T-cell (primary cell): ENCODE data around the gene IL7R. TPM values are rescaled to one million over a fixed set of nuclear protein-coding genes. Genes with fewer than 3 reads are reported as not detected.

Experiments used
- ATAC-seq, 4 experiments: fragments of 200-7000 bp in 3 of 4; fragments of 150-1000 bp in 1 of 4; cut with Tn5 transposase; replicated peaks in 1 of 4; 1 replicate in 3 of 4; 2 replicates in 1 of 4; pipeline ENCODE4 v1.10.0; 2021; ENCODE audit warnings: moderate library complexity in 3 of 4, mild to moderate bottlenecking in 2 of 4, moderate number of reproducible peaks in 1 of 4
- CTCF ChIA-PET, 2 donors: fragments of 300-600 bp; sonication (Branson Sonifier 250); formaldehyde crosslinking; loops; one replicate each; lab custom pipeline; 2022; ENCODE audit warnings: antibody characterized with exemption in 2 of 2; lab: Charles Lee
- POLR2A ChIA-PET, 2 donors: fragments of 300-600 bp; sonication (Branson Sonifier 250); formaldehyde crosslinking; loops; one replicate each; lab custom pipeline; 2022; ENCODE audit warnings: antibody characterized with exemption in 2 of 2; lab: Charles Lee
- DNase-seq, 35 experiments: peaks; one replicate each; pipeline versions ENCODE4 v3.0.0 to v3.0.0-alpha.2; 2013 to 2023
- H3K27ac ChIP-seq: one replicate; pipeline ENCODE4 v1.5.1; 2013; ENCODE audit warnings: low read length
- H3K27me3 ChIP-seq, 2 experiments: replicated peaks in 1 of 2; 1 replicate in 1 of 2; 2 replicates in 1 of 2; pipeline versions ENCODE4 v1.6.1 to v1.7.0; 2013; ENCODE audit warnings: low read length in 1 of 2, mixed read lengths in 1 of 2; ENCODE audit not compliant: control insufficient read depth in 2 of 2, insufficient read depth in 2 of 2; ENCODE audit errors: extremely low read depth in 1 of 2
- H3K36me3 ChIP-seq, 2 donors: 1 replicate in 1 of 2; 2 replicates in 1 of 2; pipeline versions ENCODE4 v1.6.1 to v1.7.0; 2013; ENCODE audit warnings: low read length in 1 of 2; ENCODE audit not compliant: control insufficient read depth in 2 of 2, insufficient read depth in 1 of 2; ENCODE audit errors: extremely low read depth in 1 of 2
- H3K4me1 ChIP-seq, 2 experiments: 1 replicate in 1 of 2; 2 replicates in 1 of 2; pipeline versions ENCODE4 v1.6.1 to v1.7.0; 2013; ENCODE audit warnings: low read length in 2 of 2, mixed read lengths in 1 of 2; ENCODE audit not compliant: insufficient read depth in 2 of 2, control insufficient read depth in 1 of 2; ENCODE audit errors: extremely low read depth in 1 of 2
- H3K4me3 ChIP-seq, 2 donors: 1 replicate in 1 of 2; 2 replicates in 1 of 2; pipeline versions ENCODE4 v1.5.1 to v1.7.0; 2013; ENCODE audit warnings: mild to moderate bottlenecking in 2 of 2, low read length in 1 of 2, moderate library complexity in 1 of 2; ENCODE audit not compliant: control insufficient read depth in 1 of 2; ENCODE audit errors: extremely low read depth in 1 of 2
- H3K9me3 ChIP-seq: 2 replicates; pipeline ENCODE4 v1.7.0; 2013
- H3K27ac Mint-ChIP-seq, 2 donors: one replicate each; pipeline ENCODE4 v1.8.0; 2020 to 2021; ENCODE audit warnings: mild to moderate bottlenecking in 2 of 2, mixed read lengths in 2 of 2
- H3K27me3 Mint-ChIP-seq, 2 donors: one replicate each; pipeline ENCODE4 v1.8.0; 2021 to 2022; ENCODE audit warnings: mixed read lengths in 2 of 2
- H3K36me3 Mint-ChIP-seq: one replicate; pipeline ENCODE4 v1.8.0; 2021; ENCODE audit warnings: mixed read lengths
- H3K4me1 Mint-ChIP-seq, 3 donors: one replicate each; pipeline ENCODE4 v1.8.0; 2020 to 2022; ENCODE audit warnings: mixed read lengths in 3 of 3, mild to moderate bottlenecking in 1 of 3
- H3K4me3 Mint-ChIP-seq, 3 donors: one replicate each; pipeline ENCODE4 v1.8.0; 2020 to 2022; ENCODE audit warnings: mild to moderate bottlenecking in 3 of 3, mixed read lengths in 3 of 3, moderate library complexity in 3 of 3
- H3K9me3 Mint-ChIP-seq, 3 donors: one replicate each; pipeline ENCODE4 v1.8.0; 2020 to 2022; ENCODE audit warnings: mixed read lengths in 3 of 3
- WGBS: methylation state at CpG from one replicate; pipeline ENCODE4 v1.1.5; 2013; ENCODE audit warnings: missing lambda C conversion rate; ENCODE audit not compliant: insufficient coverage; 5-methylcytosine and 5-hydroxymethylcytosine counted together
- total RNA-seq, 35 experiments: library from RNA in 6 of 35; stranded (reverse) in 6 of 35; fragments of 120-200 nt in 1 of 35; gene quantifications; one replicate each; pipeline versions ENCODE4 v1.2.1 to v1.2.4 and lab custom pipeline; 2013 to 2026

IL7R gene
- total RNA-seq, 5 donors from 2014 or later (not counting 1 experiment from before 2014, with no cell fraction given) = 691 to 1,106 (median 924) TPM

GRCh38 chr5:35924950-35925722 is 68.4 kb downstream of the IL7R start:
- ATAC-seq (peak; percentile 93 to 96 (median 95)), DNase-seq (peak; percentile 72 to 92 (median 82))
- peaks cover 8 to 25% of the 10 kb centered on the region in 2 experiments for H3K4me1 ChIP-seq
- H3K9me3 ChIP-seq = no peaks in the 10 kb centered on the region
- peaks cover 31 to 41% (median 40%) of the 10 kb centered on the region in 3 donors for H3K4me1 Mint-ChIP-seq
- H3K36me3 ChIP-seq = no peaks in the 10 kb centered on the region
- peak overlapping the region; percentile 69 to 79 (median 74) for H3K4me3 Mint-ChIP-seq
- WGBS = 2% methylated on average over 17 of the region's 21 CpGs
- H3K9me3 Mint-ChIP-seq = peaks cover 0 to under 1% (median 0%) of the 10 kb centered on the region in 3 donors
- H3K27ac Mint-ChIP-seq = peak overlapping the region; percentile 73 to 86
- H3K27ac ChIP-seq = peak overlapping the region; percentile 63
- H3K36me3 Mint-ChIP-seq = no peaks in the 10 kb centered on the region
- peaks cover 0 to 3% of the 10 kb centered on the region in 2 experiments for H3K27me3 ChIP-seq
- H3K27me3 Mint-ChIP-seq = peaks cover 0 to 7% of the 10 kb centered on the region in 2 donors
- H3K4me3 ChIP-seq = peak overlapping the region; percentile 3 to 46
- ChIA-PET POLR2A (interaction anchor here (0.6 to 2.6 kb wide), 7 partner anchors 66 to 274 kb away, joined by 3 to 14 read pairs (median 4); no protein-coding TSS in a partner anchor), CTCF (interaction anchor here (0.5 to 6.7 kb wide), 51 partner anchors 21 to 1402 kb away, joined by 3 to 129 read pairs (median 5); partner anchors contain the start of genes SPEF2 (in 2 of the 2) and IL7R (in 1 of the 2))

DNA sequence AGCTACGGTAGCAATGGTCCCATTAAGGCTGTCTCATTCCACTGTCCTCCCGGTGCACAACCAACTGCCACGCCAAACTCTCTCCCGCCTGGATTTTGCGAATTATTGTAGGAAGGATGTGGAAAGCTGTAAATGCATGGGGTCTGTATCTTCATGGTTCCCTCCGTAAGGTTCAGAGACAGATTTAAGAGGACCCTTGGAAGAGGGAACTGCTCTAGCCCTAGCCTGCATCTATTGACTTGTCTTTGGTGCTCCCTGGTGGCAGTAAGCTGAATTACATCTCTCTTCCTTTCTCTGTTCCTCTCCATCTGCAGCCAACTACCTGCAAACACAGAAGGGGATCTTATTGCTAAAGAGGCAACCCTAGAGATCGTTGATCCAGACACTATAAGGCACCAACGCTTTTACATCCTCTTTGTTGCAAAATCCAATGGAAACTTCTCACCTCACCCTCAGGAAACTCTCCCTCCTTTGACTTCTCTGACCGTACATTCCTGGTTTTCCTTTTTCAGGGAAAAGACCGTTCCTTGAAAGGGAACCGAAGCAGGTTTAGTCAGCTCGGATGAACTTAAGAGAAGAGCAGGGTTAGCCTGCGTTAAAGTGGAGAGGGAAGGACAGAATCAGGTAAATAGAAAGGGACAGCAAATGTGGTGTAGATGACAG is 69.8 kb downstream of the IL7R start:
- Histone ChIP-seq H3K4me3 (no peak overlapping the region), H3K27ac (no peak overlapping the region), H3K4me1 (peaks cover 8 to 25% of the 10 kb centered on the region in 2 experiments), H3K27me3 (peaks cover 0 to 3% of the 10 kb centered on the region in 2 experiments), H3K36me3 (no peaks in the 10 kb centered on the region), H3K9me3 (no peaks in the 10 kb centered on the region)
- Mint-ChIP-seq H3K36me3 (no peaks in the 10 kb centered on the region), H3K4me1 (peaks cover 31 to 41% (median 40%) of the 10 kb centered on the region in 3 donors), H3K9me3 (no peaks in the 10 kb centered on the region), H3K27me3 (peaks cover 0 to 7% of the 10 kb centered on the region in 2 donors), H3K27ac (peak overlapping the region in 1 of 2 donors; percentile 34), H3K4me3 (peak overlapping the region; percentile 50 to 79 (median 54))
- POLR2A ChIA-PET = interaction anchor here (0.6 to 1.0 kb wide), 3 partner anchors 67 to 313 kb away, joined by 5 to 12 read pairs (median 6); no protein-coding TSS in a partner anchor
- WGBS = 48% methylated on average over 8 of the region's 13 CpGs
- DNase-seq (peak in 33 of 35 experiments; percentile 14 to 84 (median 51)), ATAC-seq (peak; percentile 34 to 52 (median 42))
- CTCF ChIA-PET = interaction anchor here (0.6 to 6.7 kb wide), 40 partner anchors 7 to 1403 kb away, joined by 3 to 129 read pairs (median 5); partner anchors contain the start of genes SPEF2 (in 2 of the 2), BRIX1 (in 1 of the 2), DNAJC21 (in 1 of the 2) and RAD1 (in 1 of the 2)

Other genes with a start within 250 kb of the IL7R start
- gene SPEF2, start 239.0 kb upstream of the IL7R start, total RNA-seq = 10 to 100 TPM in 4 of 5 donors, 1 to 10 TPM in 1; 6.0 to 12.3 (median 11.3) TPM
- not detected for gene CAPSL, start 81.7 kb downstream of the IL7R start, total RNA-seq
- gene UGT3A1, start 134.5 kb downstream of the IL7R start, total RNA-seq = not detected
- gene UGT3A2, start 210.0 kb downstream of the IL7R start, total RNA-seq = not detected